Neutrophil (primary cell): ENCODE data around the gene ATG4B.

ENCODE experiments used
- H3K27ac ChIP-seq: fragments of 200-600 bp; sonication (generic); 2 replicates; pipeline ENCODE4 v1.5.1; 2016; ENCODE audit warnings: mild to moderate bottlenecking, moderate library complexity
- H3K27me3 ChIP-seq: fragments of 200-600 bp; sonication (generic); 2 replicates; pipeline ENCODE4 v1.6.0; 2016; ENCODE audit warnings: mild to moderate bottlenecking
- H3K36me3 ChIP-seq: fragments of 200-600 bp; sonication (generic); 2 replicates; pipeline ENCODE4 v1.5.1; 2017
- H3K4me1 ChIP-seq, 2 experiments: fragments of 200-600 bp in 1 of 2; sonication (generic) in 1 of 2; 1 replicate in 1 of 2; 2 replicates in 1 of 2; pipeline versions ENCODE4 v1.5.1 to v1.6.1; 2013 to 2016; ENCODE audit warnings: low read depth in 1 of 2, low read length in 1 of 2, mild to moderate bottlenecking in 1 of 2, moderate library complexity in 1 of 2; ENCODE audit not compliant: control insufficient read depth in 1 of 2, insufficient read depth in 1 of 2
- H3K4me3 ChIP-seq, 2 experiments: fragments of 200-600 bp in 1 of 2; sonication (generic) in 1 of 2; 1 replicate in 1 of 2; 2 replicates in 1 of 2; pipeline ENCODE4 v1.5.1; 2013 to 2016; ENCODE audit warnings: low read depth in 1 of 2, low read length in 1 of 2, mild to moderate bottlenecking in 1 of 2, moderate library complexity in 1 of 2
- H3K9me3 ChIP-seq: fragments of 200-600 bp; sonication (generic); 2 replicates; pipeline ENCODE4 v1.5.1; 2016
- TF ChIP-seq, protein P1 (sequence below): fragments of 200-600 bp; sonication (generic); IDR thresholded peaks from 2 replicates; pipeline ENCODE4 v1.5.1; 2016; ENCODE audit warnings: antibody characterized with exemption

The ATG4B gene

DNA sequence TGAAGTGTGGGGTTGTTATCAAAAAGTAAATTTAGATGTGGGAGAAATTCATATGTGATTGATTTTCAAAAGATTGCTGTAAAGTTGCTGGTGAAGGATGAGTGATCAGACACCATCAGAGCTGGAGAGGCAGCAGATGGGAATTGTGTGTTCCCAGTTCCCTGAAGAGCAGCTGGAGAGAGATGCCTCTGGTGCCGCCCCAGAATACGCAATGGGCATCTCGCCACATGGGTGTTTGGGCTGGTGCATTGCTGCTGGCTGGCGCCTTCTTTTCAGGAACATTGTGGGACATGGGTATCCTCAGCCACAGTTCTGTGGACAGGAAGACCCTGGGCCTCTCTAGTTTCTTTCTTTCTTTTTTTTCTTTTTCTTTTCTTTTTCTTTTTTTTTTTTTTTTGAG, 11.9 kb downstream of the ATG4B start:
- Histone ChIP-seq H3K4me3 (no peak overlapping the region), H3K27me3 (no peaks in the 10 kb centered on the region), H3K27ac (no peak overlapping the region), H3K4me1 (no peaks in the 10 kb centered on the region), H3K36me3 (peaks cover 44% of the 10 kb centered on the region), H3K9me3 (no peaks in the 10 kb centered on the region)
- TF ChIP-seq, protein P1, sequence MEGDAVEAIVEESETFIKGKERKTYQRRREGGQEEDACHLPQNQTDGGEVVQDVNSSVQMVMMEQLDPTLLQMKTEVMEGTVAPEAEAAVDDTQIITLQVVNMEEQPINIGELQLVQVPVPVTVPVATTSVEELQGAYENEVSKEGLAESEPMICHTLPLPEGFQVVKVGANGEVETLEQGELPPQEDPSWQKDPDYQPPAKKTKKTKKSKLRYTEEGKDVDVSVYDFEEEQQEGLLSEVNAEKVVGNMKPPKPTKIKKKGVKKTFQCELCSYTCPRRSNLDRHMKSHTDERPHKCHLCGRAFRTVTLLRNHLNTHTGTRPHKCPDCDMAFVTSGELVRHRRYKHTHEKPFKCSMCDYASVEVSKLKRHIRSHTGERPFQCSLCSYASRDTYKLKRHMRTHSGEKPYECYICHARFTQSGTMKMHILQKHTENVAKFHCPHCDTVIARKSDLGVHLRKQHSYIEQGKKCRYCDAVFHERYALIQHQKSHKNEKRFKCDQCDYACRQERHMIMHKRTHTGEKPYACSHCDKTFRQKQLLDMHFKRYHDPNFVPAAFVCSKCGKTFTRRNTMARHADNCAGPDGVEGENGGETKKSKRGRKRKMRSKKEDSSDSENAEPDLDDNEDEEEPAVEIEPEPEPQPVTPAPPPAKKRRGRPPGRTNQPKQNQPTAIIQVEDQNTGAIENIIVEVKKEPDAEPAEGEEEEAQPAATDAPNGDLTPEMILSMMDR = no peak

DNA sequence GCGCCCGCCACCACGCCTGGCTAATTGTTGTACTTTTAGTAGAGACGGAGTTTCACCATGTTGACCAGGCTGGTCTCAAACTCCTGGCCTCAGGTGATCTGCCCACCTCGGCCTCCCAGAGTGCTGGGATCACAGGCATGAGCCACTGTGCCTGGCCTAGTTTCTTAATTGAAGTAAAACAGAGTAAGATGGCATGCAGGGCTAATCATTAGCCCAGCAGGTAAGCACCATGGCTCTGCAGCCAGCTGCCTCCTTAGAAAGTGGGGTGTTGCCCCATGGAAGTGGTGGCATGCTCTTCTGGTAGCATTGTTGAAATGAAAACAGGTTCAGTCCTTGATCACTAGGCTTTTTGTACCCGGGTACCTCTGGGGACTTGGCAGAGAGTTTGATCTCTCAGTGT, 12.4 kb downstream of the ATG4B start:
- H3K27me3 ChIP-seq = no peaks in the 10 kb centered on the region
- H3K4me1 ChIP-seq = no peaks in the 10 kb centered on the region
- H3K36me3 ChIP-seq = peaks cover 49% of the 10 kb centered on the region
- H3K27ac ChIP-seq = no peak overlapping the region
- no peaks in the 10 kb centered on the region for H3K9me3 ChIP-seq
- no peak overlapping the region for H3K4me3 ChIP-seq
- TF ChIP-seq, protein P1 = no peak

DNA sequence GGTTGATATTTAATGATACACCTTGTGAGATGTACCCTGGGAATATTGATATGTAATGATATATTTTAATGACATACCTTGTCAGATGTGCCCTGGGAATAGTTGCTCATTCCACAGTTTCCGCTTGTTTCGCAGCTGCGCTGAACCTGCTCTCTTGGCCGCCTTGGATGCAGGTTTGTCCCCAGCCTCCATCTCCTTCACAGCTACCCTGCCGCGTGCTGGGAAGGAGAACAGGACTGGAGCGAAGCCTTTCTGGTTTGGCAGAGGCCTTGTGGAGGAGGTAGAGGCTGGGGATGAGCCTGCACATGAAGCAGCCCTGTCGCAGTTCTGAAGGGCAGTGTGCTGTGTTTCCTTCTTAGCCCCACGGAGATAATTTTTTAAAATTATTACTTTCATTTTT, 14.6 kb downstream of the ATG4B start:
- Histone ChIP-seq H3K27ac (no peak overlapping the region), H3K4me1 (no peaks in the 10 kb centered on the region), H3K27me3 (no peaks in the 10 kb centered on the region), H3K9me3 (no peaks in the 10 kb centered on the region), H3K36me3 (peaks cover 64% of the 10 kb centered on the region), H3K4me3 (no peak overlapping the region)
- TF ChIP-seq, protein P1 = no peak

DNA sequence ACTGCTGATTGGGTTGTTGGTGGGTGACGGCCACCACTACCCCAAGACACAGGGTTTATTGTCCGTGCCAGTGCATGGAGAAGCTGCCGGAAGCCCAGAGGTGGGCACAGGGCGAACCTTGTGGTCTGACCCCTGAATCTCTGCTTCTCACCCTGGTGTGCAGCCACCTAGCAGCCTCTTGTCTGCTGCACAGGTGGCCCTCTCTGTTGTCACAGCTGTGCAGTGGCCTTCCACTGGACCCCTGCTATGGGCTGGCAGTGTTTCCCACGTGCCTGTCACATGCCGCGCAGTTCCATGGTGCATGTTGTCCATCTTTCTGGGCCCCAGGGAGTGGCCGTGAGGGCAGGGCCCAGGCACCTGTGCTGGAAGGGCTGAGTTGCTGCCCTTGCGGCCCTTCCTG, 15.2 kb downstream of the ATG4B start:
- TF ChIP-seq, protein P1 = no peak
- Histone ChIP-seq H3K9me3 (no peaks in the 10 kb centered on the region), H3K4me3 (no peak overlapping the region), H3K4me1 (no peaks in the 10 kb centered on the region), H3K36me3 (peaks cover 69% of the 10 kb centered on the region), H3K27me3 (no peaks in the 10 kb centered on the region), H3K27ac (no peak overlapping the region)

DNA sequence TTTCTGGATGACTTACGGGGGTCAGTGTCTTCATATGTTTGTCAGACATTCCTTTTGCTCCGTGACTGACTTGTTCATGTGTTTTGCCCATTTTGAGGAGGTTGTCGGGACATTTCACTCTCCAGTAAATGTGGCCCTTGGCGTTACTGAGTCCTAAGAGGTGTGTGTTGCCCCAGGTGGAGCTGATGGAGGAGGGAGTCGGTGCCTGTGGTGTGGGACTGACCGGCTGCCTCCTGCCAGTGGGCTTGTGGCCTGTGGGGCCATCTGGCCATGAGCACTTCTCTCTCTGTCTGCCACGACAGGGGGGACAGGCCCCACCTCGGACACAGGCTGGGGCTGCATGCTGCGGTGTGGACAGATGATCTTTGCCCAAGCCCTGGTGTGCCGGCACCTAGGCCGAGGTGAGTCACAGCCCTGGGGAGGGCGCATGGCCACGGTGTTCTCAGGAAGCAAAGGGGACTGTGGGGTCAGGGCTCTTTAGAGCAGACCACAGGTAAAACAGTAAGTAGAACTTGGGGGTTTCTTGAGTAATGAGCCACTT, 15.8 kb downstream of the ATG4B start:
- Histone ChIP-seq H3K36me3 (peaks cover 75% of the 10 kb centered on the region), H3K4me3 (no peak overlapping the region), H3K4me1 (no peaks in the 10 kb centered on the region), H3K27me3 (no peaks in the 10 kb centered on the region), H3K9me3 (no peaks in the 10 kb centered on the region), H3K27ac (no peak overlapping the region)
- TF ChIP-seq, protein P1 = no peak

DNA sequence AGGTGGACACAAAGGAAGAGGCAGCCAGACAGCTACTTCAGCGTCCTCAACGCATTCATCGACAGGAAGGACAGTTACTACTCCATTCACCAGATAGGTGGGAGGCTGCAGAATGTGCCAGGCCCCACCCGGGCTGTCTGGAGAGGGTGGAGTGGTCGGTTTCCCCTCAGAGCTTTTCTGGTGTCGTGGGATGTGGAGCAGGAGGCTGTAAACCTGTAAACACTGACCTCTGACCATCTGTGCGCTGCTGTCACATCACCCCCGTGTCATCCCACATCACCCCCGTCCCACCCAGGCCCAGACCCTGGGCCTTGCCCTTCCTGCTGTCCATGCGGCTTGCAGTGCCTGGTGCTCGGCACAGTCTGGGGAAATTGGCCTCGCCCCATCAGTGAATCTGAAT, 17.1 kb downstream of the ATG4B start:
- Histone ChIP-seq H3K27ac (no peak overlapping the region), H3K4me3 (no peak overlapping the region), H3K9me3 (no peaks in the 10 kb centered on the region), H3K4me1 (no peaks in the 10 kb centered on the region), H3K36me3 (peaks cover 88% of the 10 kb centered on the region), H3K27me3 (no peaks in the 10 kb centered on the region)
- TF ChIP-seq, protein P1 = no peak
